RWPE2 (cell line): Measurements from ENCODE around the gene C1orf35.

ENCODE experiments used
- ATAC-seq: fragments of 200-7000 bp; cut with Tn5 transposase; 3 replicates; pipeline ENCODE4 v1.9.1; 2021; ENCODE audit warnings: low read depth
- DNase-seq: peaks from one replicate; pipeline ENCODE4 v3.0.0-alpha.2; 2020; ENCODE audit warnings: low spot score
- H3K27ac ChIP-seq: fragments of 450-650 bp; 2 replicates; pipeline ENCODE4 v1.5.1; 2017; ENCODE audit warnings: mild to moderate bottlenecking; ENCODE audit not compliant: poor library complexity, severe bottlenecking
- H3K27me3 ChIP-seq: fragments of 250-450 bp; sonication (Bioruptor Pico); 2 replicates; pipeline ENCODE4 v1.5.1; 2021; ENCODE audit warnings: mild to moderate bottlenecking, moderate library complexity; ENCODE audit not compliant: insufficient read depth, poor library complexity, severe bottlenecking
- H3K36me3 ChIP-seq: fragments of 250-450 bp; sonication (Bioruptor Pico); 2 replicates; pipeline ENCODE4 v1.5.1; 2020; ENCODE audit warnings: low read depth, mild to moderate bottlenecking, moderate library complexity
- H3K4me1 ChIP-seq: fragments of 250-450 bp; sonication (Bioruptor Pico); 2 replicates; pipeline ENCODE4 v1.5.1; 2021; ENCODE audit warnings: mild to moderate bottlenecking, moderate library complexity; ENCODE audit not compliant: insufficient read depth, poor library complexity, severe bottlenecking
- H3K4me3 ChIP-seq: fragments of 250-450 bp; sonication (Bioruptor Pico); 2 replicates; pipeline ENCODE4 v1.5.1; 2021; ENCODE audit warnings: mild to moderate bottlenecking, moderate library complexity; ENCODE audit not compliant: severe bottlenecking
- H3K9me3 ChIP-seq: fragments of 250-450 bp; sonication (Bioruptor Pico); 2 replicates; pipeline ENCODE4 v1.5.1; 2021; ENCODE audit warnings: mild to moderate bottlenecking, moderate library complexity; ENCODE audit not compliant: severe bottlenecking
- CTCF ChIP-seq: fragments of 450-650 bp; IDR thresholded peaks from one replicate; pipeline ENCODE4 v1.5.1; 2017; ENCODE audit warnings: mild to moderate bottlenecking, moderate library complexity; ENCODE audit not compliant: poor library complexity, severe bottlenecking

The C1orf35 gene

GRCh38 chr1:228108055-228108690, 5.0 kb upstream of the C1orf35 start:
- H3K27ac ChIP-seq, result no peak overlapping the region
- no peak for TF ChIP-seq CTCF
- ATAC-seq, result no peak

GRCh38 chr1:228107636-228108035, 4.5 kb upstream of the C1orf35 start:
- Histone ChIP-seq H3K4me1 (no peaks in the 10 kb centered on the region), H3K9me3 (no peaks in the 10 kb centered on the region), H3K27me3 (no peaks in the 10 kb centered on the region), H3K4me3 (no peak overlapping the region), H3K27ac (no peak overlapping the region), H3K36me3 (no peaks in the 10 kb centered on the region)
- ATAC-seq, result no peak
- no peak for DNase-seq
- no peak for TF ChIP-seq CTCF

More at GRCh38 chr1:228108055-228108690, 5.0 kb upstream of the C1orf35 start:
- DNase-seq, result no peak
- no peaks in the 10 kb centered on the region for H3K9me3 ChIP-seq
- H3K27me3 ChIP-seq, result no peaks in the 10 kb centered on the region
- no peaks in the 10 kb centered on the region for H3K4me1 ChIP-seq
- no peaks in the 10 kb centered on the region for H3K36me3 ChIP-seq
- H3K4me3 ChIP-seq, result peak overlapping the region; percentile 91

DNA sequence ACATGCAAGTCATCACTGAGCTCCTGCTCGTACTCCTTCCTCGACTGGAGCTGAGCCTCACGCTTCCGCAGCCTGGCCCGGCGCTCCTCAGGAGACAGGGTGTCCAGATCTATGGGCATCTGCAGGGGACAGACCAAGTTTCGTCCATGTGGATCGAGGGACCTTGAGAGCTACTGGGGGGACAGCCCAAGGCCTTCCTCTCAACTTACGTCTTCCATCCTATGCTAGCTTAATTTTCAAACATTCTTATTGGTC, 3.6 kb upstream of the C1orf35 start:
- no peak for DNase-seq
- no peaks in the 10 kb centered on the region for H3K9me3 ChIP-seq
- no peak for ATAC-seq
- H3K4me1 ChIP-seq, result no peaks in the 10 kb centered on the region
- no peak overlapping the region for H3K27ac ChIP-seq
- no peak overlapping the region for H3K4me3 ChIP-seq
- no peaks in the 10 kb centered on the region for H3K36me3 ChIP-seq
- H3K27me3 ChIP-seq, result no peaks in the 10 kb centered on the region
- no peak for TF ChIP-seq CTCF

GRCh38 chr1:228105996-228106799, 3.1 kb upstream of the C1orf35 start:
- Histone ChIP-seq H3K4me1 (no peaks in the 10 kb centered on the region), H3K27me3 (no peaks in the 10 kb centered on the region), H3K9me3 (no peaks in the 10 kb centered on the region), H3K4me3 (no peak overlapping the region), H3K36me3 (no peaks in the 10 kb centered on the region), H3K27ac (no peak overlapping the region)
- no peak for ATAC-seq
- TF ChIP-seq CTCF, result no peak
- no peak for DNase-seq

DNA sequence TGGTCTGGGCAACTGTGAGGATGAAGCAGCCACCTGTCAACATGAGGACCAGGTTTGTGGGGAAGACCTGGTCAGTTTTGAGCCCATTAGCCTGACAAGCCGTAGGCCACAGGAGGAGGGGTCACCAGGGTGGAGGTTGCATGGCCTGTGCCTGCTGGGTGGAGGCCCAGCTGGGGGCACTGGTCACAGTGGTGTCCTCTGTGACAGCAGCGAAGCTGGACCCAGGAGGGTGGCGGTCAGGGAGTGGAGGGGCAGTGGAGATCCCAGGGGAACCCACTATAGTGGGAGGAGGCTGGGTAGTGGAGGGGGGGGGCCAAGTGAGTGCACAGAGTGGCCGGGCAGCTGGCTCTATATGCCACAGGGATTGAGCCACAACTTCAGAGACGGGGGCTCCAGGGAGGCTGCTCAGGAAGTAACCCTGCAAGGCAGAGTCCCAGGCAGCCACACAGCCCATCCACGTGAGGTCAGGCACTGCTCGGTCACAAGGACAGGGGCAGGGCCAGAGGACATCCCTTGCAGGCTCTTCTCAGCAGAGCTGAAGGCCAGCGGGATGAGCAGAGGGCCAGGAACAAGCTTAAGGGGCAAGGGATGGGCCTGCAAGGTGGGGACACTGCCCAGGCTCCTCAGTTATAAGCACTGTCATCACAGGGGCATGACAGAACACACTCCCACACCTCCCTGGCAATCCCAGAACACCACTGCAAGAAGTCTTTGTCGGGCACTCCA, 2.3 kb upstream of the C1orf35 start:
- H3K4me3 ChIP-seq, result no peak overlapping the region
- no peaks in the 10 kb centered on the region for H3K27me3 ChIP-seq
- no peaks in the 10 kb centered on the region for H3K9me3 ChIP-seq
- no peak for TF ChIP-seq CTCF
- ATAC-seq (no peak), DNase-seq (no peak)
- H3K27ac ChIP-seq, result no peak overlapping the region
- no peaks in the 10 kb centered on the region; the same call in 1 of the 2 replicates for H3K36me3 ChIP-seq
- H3K4me1 ChIP-seq, result no peaks in the 10 kb centered on the region
